Ramos (cell line): ENCODE data around the gene TAF3.

ENCODE experiments used
- in situ Hi-C: fragments of 300-500 bp; cut with MboI; formaldehyde crosslinking; loops from one replicate; pipeline ENCODE4 v1.14.3; 2022; ENCODE audit warnings: low sequenced_read_pairs; ENCODE audit not compliant: unreplicated experiment

TAF3 gene

GRCh38 chr10:7915923-7916536 is 97.7 kb downstream of the TAF3 start:
- in situ Hi-C loops: no loop called here

- in situ Hi-C loops: no loop called here
These were observed 99.4 kb downstream of the TAF3 start for GRCh38 chr10:7917736-7918135.

GRCh38 chr10:7922707-7923106 is 104.4 kb downstream of the TAF3 start:
- in situ Hi-C loops: no loop called here

GRCh38 chr10:7928536-7928935 is 110.2 kb downstream of the TAF3 start:
- in situ Hi-C loops: no loop called here

GRCh38 chr10:7932301-7933036 is 114.2 kb downstream of the TAF3 start:
- in situ Hi-C loops: no loop called here

GRCh38 chr10:7933262-7933661 is 115.0 kb downstream of the TAF3 start:
- in situ Hi-C loops: no loop called here

GRCh38 chr10:7933757-7934156 is 115.5 kb downstream of the TAF3 start:
- in situ Hi-C loops: no loop called here

GRCh38 chr10:7937315-7937945 is 119.1 kb downstream of the TAF3 start:
- in situ Hi-C loops: no loop called here

- in situ Hi-C loops: no loop called here
These were observed 123.3 kb downstream of the TAF3 start for GRCh38 chr10:7941576-7941975.

GRCh38 chr10:7942316-7942715 is 124.0 kb downstream of the TAF3 start:
- in situ Hi-C loops: no loop called here

GRCh38 chr10:7942859-7943258 is 124.6 kb downstream of the TAF3 start:
- in situ Hi-C loops: no loop called here

- in situ Hi-C loops: no loop called here
These were observed 125.8 kb downstream of the TAF3 start for GRCh38 chr10:7944215-7944480.

- in situ Hi-C loops: no loop called here
These were observed 126.2 kb downstream of the TAF3 start for GRCh38 chr10:7944537-7944936.

- in situ Hi-C loops: no loop called here
These were observed 126.7 kb downstream of the TAF3 start for GRCh38 chr10:7945034-7945433.

- in situ Hi-C loops: no loop called here
These were observed 127.3 kb downstream of the TAF3 start for GRCh38 chr10:7945469-7946187.

- in situ Hi-C loops: no loop called here
These were observed 130.2 kb downstream of the TAF3 start for GRCh38 chr10:7948371-7949000.

GRCh38 chr10:7950981-7951847 is 132.9 kb downstream of the TAF3 start:
- in situ Hi-C loops: no loop called here

GRCh38 chr10:7952266-7952665 is 134.0 kb downstream of the TAF3 start:
- in situ Hi-C loops: no loop called here

- in situ Hi-C loops: no loop called here
These were observed 135.1 kb downstream of the TAF3 start for GRCh38 chr10:7953447-7953846.

- in situ Hi-C loops: no loop called here
These were observed 137.1 kb downstream of the TAF3 start for GRCh38 chr10:7955446-7955845.
